H1 (cell line): Measurements from ENCODE around the gene FKRP. TPM values are rescaled to one million over a fixed set of nuclear protein-coding genes. Genes with fewer than 3 reads are reported as not detected.

Source experiments
- CTCF ChIA-PET: fragments of 300-600 bp; sonication (Branson Sonifier 250); formaldehyde crosslinking; loops from one replicate; lab custom pipeline; 2021; ENCODE audit not compliant: partially characterized antibody; lab: Charles Lee
- POLR2A ChIA-PET: fragments of 300-600 bp; sonication (Branson Sonifier 250); formaldehyde crosslinking; loops from one replicate; lab custom pipeline; 2021; ENCODE audit warnings: inconsistent platforms; ENCODE audit not compliant: partially characterized antibody; lab: Charles Lee
- DNase-seq, 2 experiments: peaks; one replicate each; pipeline versions ENCODE4 v3.0.0 to v3.0.0-alpha.2; 2010 to 2022; ENCODE audit warnings: low spot score in 2 of 2, low read depth in 1 of 2, mixed read lengths in 1 of 2
- FAIRE-seq: peaks from 2 replicates; lab custom pipeline; 2011; peaks lifted over from hg19 to GRCh38; lab: Jason Lieb, UNC
- H2AFZ ChIP-seq: 2 replicates; pipeline ENCODE4 v1.8.1; 2012; ENCODE audit warnings: low read length, inconsistent platforms
- H2AK5ac ChIP-seq: 2 replicates; pipeline ENCODE4 v1.6.1; 2013; ENCODE audit warnings: low read depth, low read length
- H2BK120ac ChIP-seq: replicated peaks from 2 replicates; pipeline ENCODE3; 2013; ENCODE audit warnings: low read depth, low read length, inconsistent platforms
- H2BK12ac ChIP-seq: 2 replicates; pipeline ENCODE4 v1.6.1; 2013; ENCODE audit warnings: low read depth, low read length
- H2BK15ac ChIP-seq: 2 replicates; pipeline ENCODE4 v1.6.1; 2013; ENCODE audit warnings: low read length
- H2BK20ac ChIP-seq: 2 replicates; pipeline ENCODE4 v1.6.1; 2013; ENCODE audit warnings: low read length
- H2BK5ac ChIP-seq: 2 replicates; pipeline ENCODE4 v1.6.1; 2013; ENCODE audit warnings: low read depth, low read length
- H3K14ac ChIP-seq: 2 replicates; pipeline ENCODE4 v1.6.1; 2013; ENCODE audit warnings: inconsistent platforms; ENCODE audit not compliant: insufficient read length
- H3K18ac ChIP-seq: 2 replicates; pipeline ENCODE4 v1.6.1; 2013; ENCODE audit warnings: low read length; ENCODE audit errors: extremely low read depth
- H3K23ac ChIP-seq: 2 replicates; pipeline ENCODE4 v1.6.1; 2013; ENCODE audit warnings: inconsistent platforms; ENCODE audit not compliant: insufficient read length
- H3K23me2 ChIP-seq: 2 replicates; pipeline ENCODE4 v1.6.1; 2013; ENCODE audit warnings: low read depth, low read length
- H3K27ac ChIP-seq: 2 replicates; pipeline ENCODE4 v1.6.1; 2011; ENCODE audit warnings: low read depth, low read length, inconsistent platforms
- H3K27me3 ChIP-seq, 4 experiments: replicated peaks in 1 of 4; 1 replicate in 1 of 4; 2 replicates in 3 of 4; pipeline versions ENCODE4 v1.6.1 to v1.8.1; 2011 to 2013; ENCODE audit warnings: low read length in 3 of 4, mild to moderate bottlenecking in 3 of 4, inconsistent platforms in 2 of 4, mixed read lengths in 2 of 4, moderate library complexity in 1 of 4; ENCODE audit not compliant: control insufficient read depth in 3 of 4, insufficient read depth in 3 of 4; ENCODE audit errors: extremely low read depth in 1 of 4
- H3K36me3 ChIP-seq, 4 experiments: 2 replicates each; pipeline versions ENCODE4 v1.6.1 to v1.8.1; 2011 to 2013; ENCODE audit warnings: mild to moderate bottlenecking in 4 of 4, low read length in 3 of 4, moderate library complexity in 2 of 4, control low read depth in 1 of 4, inconsistent platforms in 1 of 4; ENCODE audit not compliant: insufficient read depth in 4 of 4, control insufficient read depth in 2 of 4
- H3K4ac ChIP-seq: replicated peaks from 2 replicates; pipeline ENCODE3; 2013; ENCODE audit warnings: low read length, low read depth, mixed read lengths, inconsistent platforms; ENCODE audit not compliant: insufficient read length
- H3K4me1 ChIP-seq, 4 experiments: replicated peaks in 1 of 4; 1 replicate in 1 of 4; 2 replicates in 3 of 4; pipeline versions ENCODE4 v1.6.1 to v1.8.1; 2011 to 2013; ENCODE audit warnings: low read length in 3 of 4, inconsistent platforms in 2 of 4, mixed read lengths in 1 of 4; ENCODE audit not compliant: insufficient read depth in 4 of 4, control insufficient read depth in 3 of 4
- H3K4me2 ChIP-seq, 2 experiments: 2 replicates each; pipeline versions ENCODE4 v1.6.1 to v1.8.1; 2011 to 2013; ENCODE audit warnings: low read depth in 2 of 2, low read length in 2 of 2, control low read depth in 1 of 2, inconsistent platforms in 1 of 2, mild to moderate bottlenecking in 1 of 2; ENCODE audit not compliant: insufficient read depth in 1 of 2
- H3K4me3 ChIP-seq, 4 experiments: fragments of 200-600, 300-600 bp in 1 of 4; sonication (generic), shearing (Covaris generic), sonication (Bioruptor Twin) in 1 of 4; 2 replicates each; pipeline versions ENCODE4 v1.5.1 to v1.8.1; 2011 to 2016; ENCODE audit warnings: low read length in 4 of 4, low read depth in 3 of 4, control low read depth in 2 of 4, inconsistent platforms in 2 of 4, mild to moderate bottlenecking in 2 of 4, mixed read lengths in 1 of 4, moderate library complexity in 1 of 4; ENCODE audit not compliant: insufficient read depth in 2 of 4; ENCODE audit errors: extremely low read depth in 1 of 4
- H3K56ac ChIP-seq: replicated peaks from 2 replicates; pipeline ENCODE3; 2013; ENCODE audit warnings: low read depth, mild to moderate bottlenecking, mixed read lengths, low read length, inconsistent platforms; ENCODE audit not compliant: insufficient read length
- H3K79me1 ChIP-seq: 2 replicates; pipeline ENCODE4 v1.6.1; 2013; ENCODE audit warnings: low read depth, low read length, control low read depth
- H3K79me2 ChIP-seq, 2 experiments: 2 replicates each; pipeline versions ENCODE4 v1.6.1 to v1.8.1; 2012 to 2013; ENCODE audit warnings: low read length in 2 of 2, mild to moderate bottlenecking in 2 of 2, inconsistent platforms in 1 of 2; ENCODE audit not compliant: insufficient read depth in 2 of 2, control insufficient read depth in 1 of 2
- H3K9ac ChIP-seq, 4 experiments: replicated peaks in 1 of 4; 1 replicate in 1 of 4; 2 replicates in 3 of 4; pipeline versions ENCODE4 v1.6.1 to v1.8.1; 2011 to 2013; ENCODE audit warnings: low read depth in 3 of 4, low read length in 3 of 4, control low read depth in 2 of 4, mild to moderate bottlenecking in 2 of 4, moderate library complexity in 2 of 4, inconsistent platforms in 1 of 4; ENCODE audit errors: extremely low read depth in 1 of 4
- H3K9me3 ChIP-seq, 2 experiments: 2 replicates each; pipeline versions ENCODE4 v1.6.1 to v1.8.1; 2012 to 2013; ENCODE audit warnings: mild to moderate bottlenecking in 2 of 2, moderate library complexity in 2 of 2, control low read depth in 1 of 2, inconsistent platforms in 1 of 2, low read depth in 1 of 2, low read length in 1 of 2, mixed read lengths in 1 of 2; ENCODE audit not compliant: insufficient read depth in 2 of 2
- H4K20me1 ChIP-seq, 2 experiments: replicated peaks in 1 of 2; 2 replicates each; pipeline versions ENCODE3 to v1.8.1; 2011 to 2013; ENCODE audit warnings: inconsistent platforms in 2 of 2, low read length in 2 of 2, mild to moderate bottlenecking in 1 of 2; ENCODE audit not compliant: insufficient read depth in 2 of 2, control insufficient read depth in 1 of 2
- H4K5ac ChIP-seq: 2 replicates; pipeline ENCODE4 v1.6.1; 2013; ENCODE audit warnings: low read length, low read depth, mixed read lengths, inconsistent platforms; ENCODE audit not compliant: insufficient read length
- H4K8ac ChIP-seq: 2 replicates; pipeline ENCODE4 v1.8.0; 2013; ENCODE audit warnings: mild to moderate bottlenecking, moderate library complexity, low read length, inconsistent platforms; ENCODE audit not compliant: insufficient read depth; ENCODE audit errors: extremely low read depth
- H4K91ac ChIP-seq: replicated peaks from 2 replicates; pipeline ENCODE3; 2013; ENCODE audit warnings: low read length, mixed read lengths, inconsistent platforms; ENCODE audit not compliant: insufficient read length
- CBX5 ChIP-seq: fragments of 300-800, 300-1000 bp; sonication (generic); IDR thresholded peaks from 2 replicates; pipeline ENCODE4 v1.7.1; 2016; ENCODE audit warnings: antibody characterized with exemption, low read length, low read depth
- POU5F1 ChIP-seq: IDR thresholded peaks from 2 replicates; pipeline ENCODE4 v1.6.1; 2011; ENCODE audit warnings: low read depth, mild to moderate bottlenecking, low read length, moderate library complexity
- RXRA ChIP-seq: IDR thresholded peaks from 2 replicates; pipeline ENCODE4 v1.6.1; 2011; ENCODE audit warnings: low read depth, mild to moderate bottlenecking, low read length, moderate library complexity; ENCODE audit not compliant: insufficient read depth
- SIN3A ChIP-seq, 2 experiments: IDR thresholded peaks in 1 of 2; conservative IDR thresholded peaks in 1 of 2; 2 replicates each; pipeline ENCODE4 v1.6.1; 2011 to 2012; ENCODE audit warnings: low read length in 2 of 2, improper control_type of control experiment in 1 of 2, low read depth in 1 of 2, mild to moderate bottlenecking in 1 of 2
- TEAD4 ChIP-seq: IDR thresholded peaks from 2 replicates; pipeline ENCODE4 v1.6.1; 2012; ENCODE audit warnings: low read depth, low read length, inconsistent platforms, mixed read lengths
- WGBS, 2 experiments: shearing (Covaris generic) in 1 of 2; methylation state at CpG; one replicate each; pipeline versions ENCODE4 v1.1.6 to v1.1.7; 2013 to 2015; ENCODE audit warnings: low lambda C conversion rate in 2 of 2, mixed read lengths in 2 of 2, inconsistent platforms in 1 of 2, low coverage in 1 of 2, missing lambda C conversion rate in 1 of 2; ENCODE audit not compliant: insufficient replicate concordance in 2 of 2, insufficient coverage in 1 of 2, insufficient read length in 1 of 2; ENCODE audit errors: extremely low coverage in 1 of 2, missing lambda C conversion rate in 1 of 2; 5-methylcytosine and 5-hydroxymethylcytosine counted together
- polyA plus RNA-seq, 7 experiments: library from polyadenylated mRNA; depleted of rRNA in 3 of 7; stranded (reverse) in 5 of 7; unstranded in 2 of 7; fragments of >200 nt in 5 of 7; fragments of 200-250 nt in 2 of 7; gene quantifications; 1 replicate in 5 of 7; 2 replicates in 1 of 7; 4 replicates in 1 of 7; pipeline versions ENCODE4 v1.2.1 to v1.2.3, GENCODE V29; 2011 to 2013; ENCODE audit warnings: missing spikeins in 2 of 7, mixed read lengths in 2 of 7
- total RNA-seq: library from RNA; stranded (reverse); fragmentation: NEBNext Ultra II Directional; extraction: Animal tissue kit (Norgen Biotek cat#: 25700); gene quantifications from 2 replicates; pipeline ENCODE4 v1.2.1, GENCODE V29; 2021

Gene FKRP
- total and polyA plus RNA-seq, 2 of the 8 experiments (the other 6 are each of a cell fraction or from before 2014, with no cell fraction given) = 17.1 to 24.4 TPM

GRCh38 chr19:46729696-46730095 lies 16.2 kb upstream of the FKRP start:
- no peak overlapping the region for H2AK5ac ChIP-seq
- peaks cover 8% of the 10 kb centered on the region for H3K79me1 ChIP-seq
- H3K9ac ChIP-seq = no peak overlapping the region
- H2BK15ac ChIP-seq = no peak overlapping the region
- no peak overlapping the region; the same call in 1 of the 2 replicates for H4K8ac ChIP-seq
- no peak overlapping the region for H3K23ac ChIP-seq
- H3K4me1 ChIP-seq = peaks cover 0 to 3% (median 0%) of the 10 kb centered on the region in 4 experiments; a peak in 4 of 7 replicates
- H4K20me1 ChIP-seq = peaks cover 30 to 50% of the 10 kb centered on the region in 2 experiments
- peaks cover 41 to 76% (median 60%) of the 10 kb centered on the region in 4 experiments for H3K36me3 ChIP-seq
- FAIRE-seq = no peak
- H2AFZ ChIP-seq = no peak overlapping the region
- H2BK20ac ChIP-seq = no peak overlapping the region
- WGBS, 2 experiments = 98% methylated on average over 6 of the region's 7 CpGs; no CpG with 5 or more reads in 1 of the 2 experiments
- H3K18ac ChIP-seq = no peak overlapping the region
- no peak overlapping the region for H3K4me3 ChIP-seq
- no peaks in the 10 kb centered on the region for H3K27me3 ChIP-seq
- no peak overlapping the region for H3K27ac ChIP-seq
- no peaks in the 10 kb centered on the region for H3K23me2 ChIP-seq
- no peak for DNase-seq
- no peak overlapping the region for H3K56ac ChIP-seq
- ChIA-PET CTCF (interaction anchor here (1.0 to 15.8 kb wide), 12 partner anchors 8 to 113 kb away, joined by 3 to 188 read pairs (median 11); no protein-coding TSS in a partner anchor), POLR2A (interaction anchor here (1.2 to 4.2 kb wide), 6 partner anchors 10 to 24 kb away, joined by 3 to 26 read pairs (median 6); partner anchors contain the start of gene PRKD2)
- H4K91ac ChIP-seq = no peak overlapping the region
- H2BK120ac ChIP-seq = no peak overlapping the region
- no peaks in the 10 kb centered on the region for H3K9me3 ChIP-seq
- H3K4me2 ChIP-seq = no peak overlapping the region
- H4K5ac ChIP-seq = no peak overlapping the region
- peaks cover 0 to 27% of the 10 kb centered on the region in 2 experiments; a peak in 2 of 4 replicates for H3K79me2 ChIP-seq
- no peak overlapping the region for H2BK12ac ChIP-seq
- H2BK5ac ChIP-seq = no peak overlapping the region
- no peak overlapping the region for H3K4ac ChIP-seq
- H3K14ac ChIP-seq = no peak overlapping the region
- no peak for TF ChIP-seq SIN3A (conservative IDR thresholded peaks at IDR 0.05 in 1 of 2, IDR thresholded peaks at IDR 0.05 in 1 of 2; ENCODE audit: low read depth in 1 of 2, low read length in 2 of 2)
- no peak for TF ChIP-seq RXRA
- TF ChIP-seq TEAD4 = no peak
- no peak for TF ChIP-seq POU5F1
- TF ChIP-seq CBX5 = no peak
